Measurements from ENCODE around the gene CRP.

GRCh38 chr1:159699246-159699645, 15.1 kb downstream of the CRP start:
- TF ChIP-seq EP300 (IDR thresholded peaks at IDR 0.05) (no peak), CTCF (IDR thresholded peaks at IDR 0.05) (no peak)
